ENCODE results near the gene CCDC106. TPM values are rescaled to one million over a fixed set of nuclear protein-coding genes. Genes with fewer than 3 reads are reported as not detected.

The CCDC106 gene
- total and polyA plus RNA-seq, 2 donors from 2014 or later: 22.7 to 51.9 TPM

DNA sequence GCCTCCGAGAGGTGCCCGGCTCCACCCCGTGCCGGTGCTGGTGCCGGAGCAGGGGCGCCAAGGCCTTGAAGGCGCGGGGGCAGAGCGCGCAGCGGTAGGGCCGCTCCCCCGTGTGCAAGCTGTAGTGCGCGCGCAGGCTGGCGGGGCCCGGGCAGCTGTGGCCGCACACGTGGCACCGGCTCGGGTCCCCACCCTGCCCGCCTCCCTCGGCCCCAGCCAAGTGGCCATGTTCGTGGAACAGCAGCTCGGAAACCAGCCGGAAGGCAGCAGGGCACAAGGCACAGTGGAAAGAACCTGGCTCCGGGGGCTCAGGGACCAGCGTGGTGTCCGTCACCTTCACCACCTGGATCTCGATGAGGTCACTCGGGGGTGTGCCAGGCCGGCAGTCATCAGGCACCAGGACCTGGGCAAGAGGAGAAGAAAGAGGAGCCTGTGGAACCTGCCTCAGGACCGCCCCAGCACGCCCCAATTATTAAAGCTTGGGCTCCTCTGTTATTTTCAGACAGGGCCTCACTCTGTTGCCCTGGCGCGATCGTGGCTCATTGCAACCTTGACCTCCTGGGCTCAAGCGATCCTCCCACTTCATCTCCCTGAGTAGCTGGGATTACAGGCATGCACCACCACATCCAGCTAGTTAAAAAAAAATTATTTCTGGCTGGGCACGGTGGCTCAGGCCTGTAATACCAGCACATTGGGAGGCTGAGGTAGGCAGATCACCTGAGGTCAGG is 25.6 kb upstream of the CCDC106 start:
- Histone ChIP-seq H3K36me3 (ENCODE audit: control insufficient read depth in 2 of 3, insufficient read depth in 3 of 3, low read length in 3 of 3) (peaks cover 0 to 6% (median 0%) of the 10 kb centered on the region in 3 donors), H3K27ac (ENCODE audit: low read depth in 2 of 2, low read length in 2 of 2) (no peak overlapping the region), H3K27me3 (ENCODE audit: control insufficient read depth, insufficient read depth, low read length) (no peaks in the 10 kb centered on the region), H3K9ac (ENCODE audit: low read length in 3 of 3) (no peak overlapping the region), H3K4me1 (ENCODE audit: control insufficient read depth in 2 of 3, insufficient read depth in 2 of 3, low read depth in 1 of 3, low read length in 3 of 3) (peaks cover 2 to 6% (median 5%) of the 10 kb centered on the region in 3 donors), H3K4me3 (ENCODE audit: low read length in 3 of 3) (no peak overlapping the region), H3K9me3 (ENCODE audit: control insufficient read depth in 2 of 3, insufficient read depth in 1 of 3, low read length in 3 of 3) (no peaks in the 10 kb centered on the region)
- TF ChIP-seq, protein P1, sequence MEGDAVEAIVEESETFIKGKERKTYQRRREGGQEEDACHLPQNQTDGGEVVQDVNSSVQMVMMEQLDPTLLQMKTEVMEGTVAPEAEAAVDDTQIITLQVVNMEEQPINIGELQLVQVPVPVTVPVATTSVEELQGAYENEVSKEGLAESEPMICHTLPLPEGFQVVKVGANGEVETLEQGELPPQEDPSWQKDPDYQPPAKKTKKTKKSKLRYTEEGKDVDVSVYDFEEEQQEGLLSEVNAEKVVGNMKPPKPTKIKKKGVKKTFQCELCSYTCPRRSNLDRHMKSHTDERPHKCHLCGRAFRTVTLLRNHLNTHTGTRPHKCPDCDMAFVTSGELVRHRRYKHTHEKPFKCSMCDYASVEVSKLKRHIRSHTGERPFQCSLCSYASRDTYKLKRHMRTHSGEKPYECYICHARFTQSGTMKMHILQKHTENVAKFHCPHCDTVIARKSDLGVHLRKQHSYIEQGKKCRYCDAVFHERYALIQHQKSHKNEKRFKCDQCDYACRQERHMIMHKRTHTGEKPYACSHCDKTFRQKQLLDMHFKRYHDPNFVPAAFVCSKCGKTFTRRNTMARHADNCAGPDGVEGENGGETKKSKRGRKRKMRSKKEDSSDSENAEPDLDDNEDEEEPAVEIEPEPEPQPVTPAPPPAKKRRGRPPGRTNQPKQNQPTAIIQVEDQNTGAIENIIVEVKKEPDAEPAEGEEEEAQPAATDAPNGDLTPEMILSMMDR (IDR thresholded peaks at IDR 0.05; ENCODE audit: borderline replicate concordance, extremely low read depth, insufficient read depth): no peak
- intact Hi-C loops (cut with DNase I): no loop called here
- DNase-seq: no peak
- FAIRE-seq: no peak

DNA sequence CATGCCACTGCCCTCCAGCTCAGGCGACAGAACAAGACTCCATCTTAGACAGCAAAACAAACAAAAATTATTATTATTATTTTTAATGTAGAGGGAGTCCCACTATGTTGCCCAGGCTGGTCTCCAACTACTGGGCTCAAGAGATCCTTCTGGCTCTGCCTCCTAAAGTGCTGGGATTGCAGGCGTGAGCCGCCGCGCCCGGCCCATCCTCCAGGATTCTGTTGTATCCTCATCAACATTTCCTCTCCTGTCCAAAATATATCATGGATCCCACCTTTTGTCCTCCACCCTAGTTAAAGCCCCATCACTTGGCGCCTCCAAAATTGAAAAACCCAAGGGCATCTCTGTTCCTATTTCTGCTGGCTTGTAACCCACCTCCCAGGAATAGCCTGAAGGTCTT is 24.9 kb upstream of the CCDC106 start:
- Histone ChIP-seq H3K36me3 (ENCODE audit: control insufficient read depth in 2 of 3, insufficient read depth in 3 of 3, low read length in 3 of 3) (peaks cover 0 to 6% (median 0%) of the 10 kb centered on the region in 3 donors), H3K4me1 (ENCODE audit: control insufficient read depth in 2 of 3, insufficient read depth in 2 of 3, low read depth in 1 of 3, low read length in 3 of 3) (peaks cover 2 to 6% (median 5%) of the 10 kb centered on the region in 3 donors), H3K27ac (ENCODE audit: low read depth in 2 of 2, low read length in 2 of 2) (no peak overlapping the region), H3K4me3 (ENCODE audit: low read length in 3 of 3) (no peak overlapping the region), H3K9ac (ENCODE audit: low read length in 3 of 3) (no peak overlapping the region), H3K9me3 (ENCODE audit: control insufficient read depth in 2 of 3, insufficient read depth in 1 of 3, low read length in 3 of 3) (no peaks in the 10 kb centered on the region), H3K27me3 (ENCODE audit: control insufficient read depth, insufficient read depth, low read length) (no peaks in the 10 kb centered on the region)
- no peak for FAIRE-seq
- TF ChIP-seq, protein P1 (IDR thresholded peaks at IDR 0.05; ENCODE audit: borderline replicate concordance, extremely low read depth, insufficient read depth): no peak
- intact Hi-C loops (cut with DNase I): no loop called here
- no peak for DNase-seq

DNA sequence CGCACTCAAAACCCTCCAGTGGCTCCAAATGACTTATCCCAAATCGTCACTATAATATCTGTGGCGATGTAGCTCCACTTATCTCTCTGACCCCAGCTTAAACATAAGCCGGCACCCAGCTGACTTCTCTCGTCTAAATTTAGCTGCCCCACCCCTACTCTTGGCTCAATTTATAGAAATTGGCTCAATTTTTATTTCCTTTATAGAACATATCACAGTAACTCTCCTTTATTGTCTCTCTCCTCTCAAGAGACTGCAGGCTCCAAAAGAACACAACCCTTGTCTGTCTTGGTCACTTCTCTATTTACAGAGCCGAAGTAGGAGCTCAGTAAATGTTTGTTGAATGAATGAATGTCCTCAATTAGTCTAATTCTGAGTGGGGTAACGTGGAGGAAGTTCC is 24.5 kb upstream of the CCDC106 start:
- intact Hi-C loops (cut with DNase I): no loop called here
- Histone ChIP-seq H3K36me3 (ENCODE audit: control insufficient read depth in 2 of 3, insufficient read depth in 3 of 3, low read length in 3 of 3) (peaks cover 0 to 6% (median 0%) of the 10 kb centered on the region in 3 donors), H3K9me3 (ENCODE audit: control insufficient read depth in 2 of 3, insufficient read depth in 1 of 3, low read length in 3 of 3) (no peaks in the 10 kb centered on the region), H3K4me1 (ENCODE audit: control insufficient read depth in 2 of 3, insufficient read depth in 2 of 3, low read depth in 1 of 3, low read length in 3 of 3) (peaks cover 2 to 6% (median 5%) of the 10 kb centered on the region in 3 donors), H3K9ac (ENCODE audit: low read length in 3 of 3) (no peak overlapping the region), H3K27ac (ENCODE audit: low read depth in 2 of 2, low read length in 2 of 2) (peak overlapping the region in 1 of 2 donors; percentile 48), H3K27me3 (ENCODE audit: control insufficient read depth, insufficient read depth, low read length) (no peaks in the 10 kb centered on the region), H3K4me3 (ENCODE audit: low read length in 3 of 3) (peak overlapping the region; percentile 45 to 79 (median 53))
- TF ChIP-seq, protein P1 (IDR thresholded peaks at IDR 0.05; ENCODE audit: borderline replicate concordance, extremely low read depth, insufficient read depth): no peak
- DNase-seq (no peak), FAIRE-seq (no peak)
